ENCODE data around the gene DACH1. TPM values are rescaled to one million over a fixed set of nuclear protein-coding genes. Genes with fewer than 3 reads are reported as not detected.

Gene DACH1
- total and polyA plus RNA-seq, 9 of the 15 experiments (the other 6 are each of a cell fraction or from before 2014, with no cell fraction given): 0.04 to 0.07 (median 0.04) TPM; not detected in 2

- no peak overlapping the region for H3K4me3 ChIP-seq
- DNase-seq (ENCODE audit: extremely low read depth in 1 of 4, low spot score in 3 of 4) (no peak), ATAC-seq (no peak), FAIRE-seq (no peak)
- no peak overlapping the region for H2AFZ ChIP-seq (ENCODE audit: low read depth, low read length)
- H3K36me3 ChIP-seq (ENCODE audit: control insufficient read depth, insufficient read depth, low read length): no peaks in the 10 kb centered on the region
- no peaks in the 10 kb centered on the region for H3K4me1 ChIP-seq (replicated peaks in 1 of 2; ENCODE audit: control insufficient read depth in 2 of 2, insufficient read depth in 2 of 2, low read length in 2 of 2)
- POLR2A ChIA-PET: no interaction called here
- no peaks in the 10 kb centered on the region for H4K20me1 ChIP-seq (replicated peaks; ENCODE audit: control insufficient read depth, insufficient read depth, low read length)
- in situ Hi-C loops (cut with MboI) (no loop called here), intact Hi-C loops (cut with micrococcal nuclease) (no loop called here)
- no peaks in the 10 kb centered on the region for H3K79me2 ChIP-seq (ENCODE audit: control insufficient read depth, insufficient read depth, low read length)
- no peak overlapping the region for H3K4me2 ChIP-seq (ENCODE audit: insufficient read depth, low read length)
- WGBS (ENCODE audit: insufficient coverage, low coverage, missing lambda C conversion rate): 4% methylated on average over 5 of the region's 5 CpGs
- no peak overlapping the region for H3K9ac ChIP-seq (ENCODE audit: insufficient read depth in 1 of 2, low read depth in 2 of 2, low read length in 2 of 2)
- TF ChIP-seq HDAC6 (IDR thresholded peaks at IDR 0.05; ENCODE audit: low read depth, low read length) (no peak), ETS1 (conservative IDR thresholded peaks at IDR 0.05; ENCODE audit: control insufficient read depth, low read depth, low read length) (no peak), ZNF518B (CRISPR knock-in tag; IDR thresholded peaks at IDR 0.05) (no peak), MCM3 (IDR thresholded peaks at IDR 0.05) (no peak), SMARCA5 (IDR thresholded peaks at IDR 0.05) (no peak), RBM15 (IDR thresholded peaks at IDR 0.05; ENCODE audit: insufficient read depth, low read length) (no peak), FOXK2 (conservative IDR thresholded peaks at IDR 0.05 in 1 of 2, IDR thresholded peaks at IDR 0.05 in 1 of 2; ENCODE audit: low read depth in 2 of 2) (no peak), GTF2A2 (tag; IDR thresholded peaks at IDR 0.05) (no peak)
- H3K9me1 ChIP-seq (ENCODE audit: control insufficient read depth, insufficient read depth, low read length): no peaks in the 10 kb centered on the region
- H3K27ac ChIP-seq (ENCODE audit: extremely low read depth, low read depth, low read length): no peak overlapping the region
- CTCF ChIA-PET (ENCODE audit: low intra/inter-chr PET ratio): no interaction called here
- H3K9me3 ChIP-seq (replicated peaks; ENCODE audit: control insufficient read depth, insufficient read depth, low read depth, low read length): no peaks in the 10 kb centered on the region
- BruUV-seq (replicated peaks): no TSS peak
- H3K27me3 ChIP-seq (ENCODE audit: control insufficient read depth in 2 of 2, insufficient read depth in 2 of 2, low read length in 2 of 2): no peaks in the 10 kb centered on the region
Measured at GRCh38 chr13:71583581-71583980, 283.4 kb downstream of the DACH1 start.

All from K562 (cell line).